DND-41 (cell line): ENCODE results near the gene FAM118B.

ENCODE experiments used
- ATAC-seq: fragments of 200-7000 bp; cut with Tn5 transposase; 3 replicates; pipeline ENCODE4 v1.9.1; 2021; ENCODE audit warnings: low read depth; ENCODE audit not compliant: insufficient read depth
- DNase-seq: peaks from one replicate; pipeline ENCODE4 v3.0.0-alpha.2; 2020
- H2AFZ ChIP-seq: 2 replicates; pipeline ENCODE4 v1.6.0; 2012; ENCODE audit warnings: low read depth, low read length
- H3K27ac ChIP-seq: 2 replicates; pipeline ENCODE4 v1.5.1; 2012; ENCODE audit warnings: low read length, inconsistent platforms
- H3K27me3 ChIP-seq: fragments of 200-600 bp; sonication (generic); 2 replicates; pipeline ENCODE4 v1.6.0; 2012; ENCODE audit warnings: low read length, mild to moderate bottlenecking, inconsistent platforms; ENCODE audit not compliant: insufficient read depth, poor library complexity
- H3K36me3 ChIP-seq: 2 replicates; pipeline ENCODE4 v1.5.1; 2012; ENCODE audit warnings: low read length, inconsistent platforms; ENCODE audit not compliant: insufficient read depth
- H3K4me1 ChIP-seq: 2 replicates; pipeline ENCODE4 v1.5.1; 2012; ENCODE audit warnings: mild to moderate bottlenecking, low read length; ENCODE audit not compliant: insufficient read depth
- H3K4me2 ChIP-seq: 2 replicates; pipeline ENCODE4 v1.6.0; 2012; ENCODE audit warnings: mild to moderate bottlenecking, moderate library complexity, low read length, inconsistent platforms; ENCODE audit not compliant: insufficient read depth
- H3K4me3 ChIP-seq, 2 experiments: fragments of 200-600 bp in 1 of 2; shearing (Covaris generic) in 1 of 2; 2 replicates each; pipeline ENCODE4 v1.5.1; 2012 to 2016; ENCODE audit warnings: inconsistent platforms in 2 of 2, low read length in 2 of 2, mild to moderate bottlenecking in 2 of 2, low read depth in 1 of 2, moderate library complexity in 1 of 2
- H3K79me2 ChIP-seq: 2 replicates; pipeline ENCODE4 v1.6.0; 2012; ENCODE audit warnings: low read length, inconsistent platforms; ENCODE audit not compliant: insufficient read depth
- H3K9ac ChIP-seq: 2 replicates; pipeline ENCODE4 v1.6.0; 2012; ENCODE audit warnings: low read depth, mild to moderate bottlenecking, inconsistent platforms, low read length, moderate library complexity
- H3K9me3 ChIP-seq: 2 replicates; pipeline ENCODE4 v1.5.1; 2012; ENCODE audit warnings: low read length, moderate library complexity, mild to moderate bottlenecking, inconsistent platforms; ENCODE audit not compliant: insufficient read depth, severe bottlenecking
- H4K20me1 ChIP-seq: 2 replicates; pipeline ENCODE4 v1.6.0; 2012; ENCODE audit warnings: low read length; ENCODE audit not compliant: insufficient read depth
- CTCF ChIP-seq: IDR thresholded peaks from 2 replicates; pipeline ENCODE4 v1.5.1; 2012; ENCODE audit warnings: borderline replicate concordance, low read length, moderate library complexity, mild to moderate bottlenecking; ENCODE audit not compliant: poor library complexity, severe bottlenecking; ENCODE audit errors: extremely low read depth
- EZH2 ChIP-seq: IDR thresholded peaks from 3 replicates; pipeline ENCODE4 v1.6.1; 2012; ENCODE audit warnings: borderline replicate concordance, low read depth, mild to moderate bottlenecking, moderate library complexity, low read length, inconsistent platforms; ENCODE audit not compliant: severe bottlenecking

Gene FAM118B

GRCh38 chr11:126166413-126166812, 45.2 kb upstream of the FAM118B start:
- Histone ChIP-seq H2AFZ (no peak overlapping the region), H3K9ac (no peak overlapping the region), H3K27ac (no peak overlapping the region), H3K27me3 (no peaks in the 10 kb centered on the region), H3K4me2 (no peak overlapping the region), H3K4me1 (peaks cover 17% of the 10 kb centered on the region), H4K20me1 (no peaks in the 10 kb centered on the region), H3K36me3 (no peaks in the 10 kb centered on the region), H3K4me3 (no peak overlapping the region), H3K79me2 (no peaks in the 10 kb centered on the region), H3K9me3 (no peaks in the 10 kb centered on the region)
- no peak for TF ChIP-seq CTCF
- no peak for TF ChIP-seq EZH2
- ATAC-seq = no peak
- no peak for DNase-seq

- Histone ChIP-seq H2AFZ (no peak overlapping the region), H3K27ac (no peak overlapping the region), H3K79me2 (no peaks in the 10 kb centered on the region), H3K9ac (no peak overlapping the region), H3K4me2 (no peak overlapping the region), H3K36me3 (no peaks in the 10 kb centered on the region), H3K9me3 (no peaks in the 10 kb centered on the region), H3K27me3 (no peaks in the 10 kb centered on the region), H3K4me1 (peaks cover 16% of the 10 kb centered on the region), H4K20me1 (no peaks in the 10 kb centered on the region), H3K4me3 (no peak overlapping the region)
- ATAC-seq = no peak
- no peak for DNase-seq
- no peak for TF ChIP-seq CTCF
- no peak for TF ChIP-seq EZH2
Observed at GRCh38 chr11:126167488-126167887, 44.1 kb upstream of the FAM118B start.

- DNase-seq (no peak), ATAC-seq (no peak)
- TF ChIP-seq CTCF (no peak), EZH2 (no peak)
- H3K79me2 ChIP-seq = no peaks in the 10 kb centered on the region
- H3K36me3 ChIP-seq = no peaks in the 10 kb centered on the region
- no peaks in the 10 kb centered on the region for H4K20me1 ChIP-seq
- H3K4me3 ChIP-seq = no peak overlapping the region
- no peaks in the 10 kb centered on the region; the same call in 1 of the 2 replicates for H3K4me1 ChIP-seq
- H3K9me3 ChIP-seq = no peaks in the 10 kb centered on the region
- no peaks in the 10 kb centered on the region for H3K27me3 ChIP-seq
- H3K9ac ChIP-seq = no peak overlapping the region
- H3K27ac ChIP-seq = no peak overlapping the region
- no peak overlapping the region for H2AFZ ChIP-seq
- no peak overlapping the region for H3K4me2 ChIP-seq
Observed at GRCh38 chr11:126169291-126169690, 42.3 kb upstream of the FAM118B start.

DNA sequence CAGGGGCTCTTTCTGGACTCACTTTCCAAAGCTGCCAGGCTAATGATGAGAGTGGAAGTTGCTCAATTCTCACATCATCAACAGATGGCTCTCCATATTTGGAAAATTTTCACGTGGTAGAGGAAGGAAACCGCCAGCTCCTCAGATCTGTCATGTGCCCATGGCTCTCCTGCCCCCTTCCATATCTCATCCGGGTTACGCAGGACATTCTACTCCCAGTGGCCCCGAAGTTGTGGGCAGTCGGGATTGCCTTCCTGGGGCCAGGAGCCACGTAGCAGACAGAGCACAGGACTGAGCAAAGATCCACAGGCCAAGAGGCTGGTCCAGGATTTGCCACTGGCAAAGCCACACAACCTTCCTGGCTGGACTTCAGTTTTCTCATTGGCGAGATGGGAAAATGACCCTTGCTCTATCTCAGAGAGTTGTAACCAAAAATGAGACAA, 39.0 kb upstream of the FAM118B start:
- Histone ChIP-seq H2AFZ (no peak overlapping the region), H3K27ac (no peak overlapping the region), H3K9me3 (no peaks in the 10 kb centered on the region), H3K27me3 (no peaks in the 10 kb centered on the region), H3K4me1 (no peaks in the 10 kb centered on the region), H3K79me2 (no peaks in the 10 kb centered on the region), H3K4me2 (no peak overlapping the region), H4K20me1 (no peaks in the 10 kb centered on the region), H3K36me3 (no peaks in the 10 kb centered on the region), H3K9ac (no peak overlapping the region), H3K4me3 (no peak overlapping the region)
- no peak for DNase-seq
- no peak for TF ChIP-seq CTCF
- TF ChIP-seq EZH2 = no peak
- no peak for ATAC-seq
